Measurements from ENCODE around the gene METAP1D.
"Not testable (repeated sequence)": the region's sequence is repeated elsewhere in the genome, so short reads cannot be mapped to it uniquely, and the experiment has no call there.

The METAP1D gene

GRCh38 chr2:172065111-172065510 lies 65.4 kb downstream of the METAP1D start:
- no peak for TF ChIP-seq CTCF (IDR thresholded peaks at IDR 0.05)
- DNase-seq (ENCODE audit: low spot score) = no peak
- no peak overlapping the region for H3K4me3 ChIP-seq
- no peak overlapping the region for H3K27ac ChIP-seq

GRCh38 chr2:172066394-172066886 lies 66.7 kb downstream of the METAP1D start:
- Histone ChIP-seq H3K27ac (no peak overlapping the region), H3K4me3 (no peak overlapping the region)
- no peak for TF ChIP-seq CTCF (IDR thresholded peaks at IDR 0.05)
- DNase-seq (ENCODE audit: low spot score) = no peak

- not testable (repeated sequence) for DNase-seq (ENCODE audit: low spot score); H3K4me3 ChIP-seq; H3K27ac ChIP-seq
These were observed 68.2 kb downstream of the METAP1D start for GRCh38 chr2:172067905-172068304.

- Histone ChIP-seq H3K4me3 (no peak overlapping the region), H3K27ac (no peak overlapping the region)
- no peak for TF ChIP-seq CTCF (IDR thresholded peaks at IDR 0.05)
- no peak for DNase-seq (ENCODE audit: low spot score)
These were observed 71.2 kb downstream of the METAP1D start for GRCh38 chr2:172070936-172071335.

GRCh38 chr2:172072303-172072702 lies 72.5 kb downstream of the METAP1D start:
- DNase-seq (ENCODE audit: low spot score) = no peak
- no peak overlapping the region for H3K4me3 ChIP-seq
- no peak overlapping the region for H3K27ac ChIP-seq
- no peak for TF ChIP-seq CTCF (IDR thresholded peaks at IDR 0.05)

GRCh38 chr2:172072706-172073105 lies 73.0 kb downstream of the METAP1D start:
- no peak for TF ChIP-seq CTCF (IDR thresholded peaks at IDR 0.05)
- no peak overlapping the region for H3K4me3 ChIP-seq
- DNase-seq (ENCODE audit: low spot score) = no peak
- no peak overlapping the region for H3K27ac ChIP-seq

- no peak overlapping the region for H3K4me3 ChIP-seq
- DNase-seq (ENCODE audit: low spot score) = no peak
- TF ChIP-seq CTCF (IDR thresholded peaks at IDR 0.05) = no peak
- H3K27ac ChIP-seq = no peak overlapping the region
These were observed 73.8 kb downstream of the METAP1D start for GRCh38 chr2:172073518-172073917.

GRCh38 chr2:172074254-172074653 lies 74.5 kb downstream of the METAP1D start:
- Histone ChIP-seq H3K4me3 (no peak overlapping the region), H3K27ac (no peak overlapping the region)
- no peak for TF ChIP-seq CTCF (IDR thresholded peaks at IDR 0.05)
- DNase-seq (ENCODE audit: low spot score) = no peak
